Islet precursor cell (in vitro differentiated cells): Measurements from ENCODE around the gene SLC7A14.

Experiments used
- DNase-seq: peaks from one replicate; pipeline ENCODE4 v3.0.0-alpha.2; 2018

The SLC7A14 gene

GRCh38 chr3:170585937-170586310 lies at the start of gene SLC7A14:
SLC7A14 (minus strand) TSS chr3:170586075; CDS start chr3:170526936, 59,139 bp downstream.
- peak; percentile 56 for DNase-seq

- no peak for DNase-seq
These were observed 49.5 kb upstream of the SLC7A14 start for GRCh38 chr3:170635385-170635735.

- no peak for DNase-seq
These were observed 48.9 kb upstream of the SLC7A14 start for GRCh38 chr3:170634663-170635384.

- no peak for DNase-seq
These were observed 47.7 kb upstream of the SLC7A14 start for GRCh38 chr3:170633573-170633972.

GRCh38 chr3:170632780-170633179 lies 46.9 kb upstream of the SLC7A14 start:
- DNase-seq = no peak

GRCh38 chr3:170631755-170632488 lies 46.0 kb upstream of the SLC7A14 start:
- no peak for DNase-seq

- DNase-seq = no peak
These were observed 37.6 kb upstream of the SLC7A14 start for GRCh38 chr3:170623524-170623923.

GRCh38 chr3:170622369-170623159 lies 36.7 kb upstream of the SLC7A14 start:
- DNase-seq = peak; percentile 90

- no peak for DNase-seq
These were observed 35.4 kb upstream of the SLC7A14 start for GRCh38 chr3:170621256-170621655.

GRCh38 chr3:170614214-170614966 lies 28.5 kb upstream of the SLC7A14 start:
- DNase-seq = no peak

- no peak for DNase-seq
These were observed 25.9 kb upstream of the SLC7A14 start for GRCh38 chr3:170611751-170612150.

- no peak for DNase-seq
These were observed 24.5 kb upstream of the SLC7A14 start for GRCh38 chr3:170610321-170610884.

GRCh38 chr3:170608475-170608874 lies 22.6 kb upstream of the SLC7A14 start:
- DNase-seq = no peak

GRCh38 chr3:170606675-170607074 lies 20.8 kb upstream of the SLC7A14 start:
- DNase-seq = no peak

- DNase-seq = no peak
These were observed 19.6 kb upstream of the SLC7A14 start for GRCh38 chr3:170605490-170605889.

- DNase-seq = no peak
These were observed 18.1 kb upstream of the SLC7A14 start for GRCh38 chr3:170603770-170604510.

GRCh38 chr3:170602556-170602955 lies 16.7 kb upstream of the SLC7A14 start:
- DNase-seq = no peak

- no peak for DNase-seq
These were observed 14.2 kb upstream of the SLC7A14 start for GRCh38 chr3:170600005-170600624.

- DNase-seq = no peak
These were observed 13.2 kb upstream of the SLC7A14 start for GRCh38 chr3:170599091-170599490.

GRCh38 chr3:170598091-170598502 lies 12.2 kb upstream of the SLC7A14 start:
- no peak for DNase-seq

- no peak for DNase-seq
These were observed 8.7 kb upstream of the SLC7A14 start for GRCh38 chr3:170594528-170594927.
